ENCODE measurements around the gene FCRL3. TPM values are rescaled to one million over a fixed set of nuclear protein-coding genes. Genes with fewer than 3 reads are reported as not detected.

Gene FCRL3
- total and polyA plus RNA-seq, 2 of the 8 experiments (the other 6 are each of a cell fraction or from before 2014, with no cell fraction given), result not detected

Other genes with a start within 250 kb of the FCRL3 start
- gene FCRL5, start 148.3 kb downstream of the FCRL3 start, total RNA-seq (2021; fragmentation: NEBNext Ultra II Directional; extraction: Animal tissue kit (Norgen Biotek cat#: 25700)), result 1.0 and 1.1 TPM in 2 replicates
- 2.1 and 2.6 TPM in 2 replicates for gene FCRL5, start 148.3 kb downstream of the FCRL3 start, polyA plus RNA-seq (2011; rRNA removed)
- not detected in 2 replicates for gene FCRL4, start 102.7 kb downstream of the FCRL3 start, total RNA-seq (2021; fragmentation: NEBNext Ultra II Directional; extraction: Animal tissue kit (Norgen Biotek cat#: 25700))
- gene FCRL4, start 102.7 kb downstream of the FCRL3 start, polyA plus RNA-seq (2011; rRNA removed), result not detected in 2 replicates
- not detected in 2 replicates for gene FCRL2, start 76.4 kb upstream of the FCRL3 start, total RNA-seq (2021; fragmentation: NEBNext Ultra II Directional; extraction: Animal tissue kit (Norgen Biotek cat#: 25700))
- gene FCRL2, start 76.4 kb upstream of the FCRL3 start, polyA plus RNA-seq (2011; rRNA removed), result not detected in 2 replicates
- gene FCRL1, start 119.4 kb upstream of the FCRL3 start, total RNA-seq (2021; fragmentation: NEBNext Ultra II Directional; extraction: Animal tissue kit (Norgen Biotek cat#: 25700)), result not detected in 2 replicates
- gene FCRL1, start 119.4 kb upstream of the FCRL3 start, polyA plus RNA-seq (2011; rRNA removed), result not detected in 2 replicates
- not detected in 2 replicates for gene CD5L, start 141.0 kb upstream of the FCRL3 start, total RNA-seq (2021; fragmentation: NEBNext Ultra II Directional; extraction: Animal tissue kit (Norgen Biotek cat#: 25700))
- gene CD5L, start 141.0 kb upstream of the FCRL3 start, polyA plus RNA-seq (2011; rRNA removed), result not detected in 2 replicates